NCI-H187 treated with DMSO at 0.1 percent for 48 hours (cell line): ENCODE data around the gene PSEN2.

ENCODE experiments used
- DNase-seq: peaks from one replicate; lab custom pipeline; 2025; lab: John Stamatoyannopoulos, UW

PSEN2 gene

GRCh38 chr1:226886122-226886901 lies 15.9 kb downstream of the PSEN2 start:
- DNase-seq = no peak

DNA sequence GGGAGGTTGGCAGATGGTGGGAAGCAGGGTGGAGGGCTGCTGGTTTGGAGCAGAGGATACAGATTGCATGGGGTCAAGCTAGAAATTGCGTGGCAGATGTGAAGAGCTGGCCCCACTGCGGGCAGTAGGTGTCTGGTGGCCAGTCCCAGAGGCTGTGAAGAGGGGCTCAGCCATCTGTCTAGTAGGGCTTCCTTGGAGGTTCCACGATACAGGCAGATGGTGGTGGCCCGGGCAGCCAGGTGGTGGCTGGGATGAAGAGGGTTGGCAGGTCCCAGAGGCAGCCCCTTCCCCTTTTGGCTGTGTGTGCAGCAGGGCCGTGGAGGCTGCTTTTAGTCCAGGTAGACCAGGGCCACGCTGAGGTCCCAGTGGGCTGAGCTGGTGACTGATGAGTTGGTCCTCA lies 16.6 kb downstream of the PSEN2 start:
- no peak for DNase-seq

- DNase-seq = no peak
Observed at GRCh38 chr1:226888021-226888420, 17.6 kb downstream of the PSEN2 start.

DNA sequence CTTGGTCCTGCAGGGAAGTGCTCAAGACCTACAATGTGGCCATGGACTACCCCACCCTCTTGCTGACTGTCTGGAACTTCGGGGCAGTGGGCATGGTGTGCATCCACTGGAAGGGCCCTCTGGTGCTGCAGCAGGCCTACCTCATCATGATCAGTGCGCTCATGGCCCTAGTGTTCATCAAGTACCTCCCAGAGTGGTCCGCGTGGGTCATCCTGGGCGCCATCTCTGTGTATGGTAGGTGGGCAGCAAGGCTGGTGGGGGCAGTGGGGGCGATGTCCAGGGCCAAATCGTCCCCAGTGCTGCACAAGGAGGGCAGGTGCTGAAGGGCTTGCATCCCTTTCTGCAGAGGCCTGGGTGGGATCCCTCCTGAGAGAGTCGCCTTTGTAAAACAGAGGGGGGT lies 18.4 kb downstream of the PSEN2 start:
- no peak for DNase-seq

GRCh38 chr1:226889616-226890330 lies 19.4 kb downstream of the PSEN2 start:
- DNase-seq = no peak

DNA sequence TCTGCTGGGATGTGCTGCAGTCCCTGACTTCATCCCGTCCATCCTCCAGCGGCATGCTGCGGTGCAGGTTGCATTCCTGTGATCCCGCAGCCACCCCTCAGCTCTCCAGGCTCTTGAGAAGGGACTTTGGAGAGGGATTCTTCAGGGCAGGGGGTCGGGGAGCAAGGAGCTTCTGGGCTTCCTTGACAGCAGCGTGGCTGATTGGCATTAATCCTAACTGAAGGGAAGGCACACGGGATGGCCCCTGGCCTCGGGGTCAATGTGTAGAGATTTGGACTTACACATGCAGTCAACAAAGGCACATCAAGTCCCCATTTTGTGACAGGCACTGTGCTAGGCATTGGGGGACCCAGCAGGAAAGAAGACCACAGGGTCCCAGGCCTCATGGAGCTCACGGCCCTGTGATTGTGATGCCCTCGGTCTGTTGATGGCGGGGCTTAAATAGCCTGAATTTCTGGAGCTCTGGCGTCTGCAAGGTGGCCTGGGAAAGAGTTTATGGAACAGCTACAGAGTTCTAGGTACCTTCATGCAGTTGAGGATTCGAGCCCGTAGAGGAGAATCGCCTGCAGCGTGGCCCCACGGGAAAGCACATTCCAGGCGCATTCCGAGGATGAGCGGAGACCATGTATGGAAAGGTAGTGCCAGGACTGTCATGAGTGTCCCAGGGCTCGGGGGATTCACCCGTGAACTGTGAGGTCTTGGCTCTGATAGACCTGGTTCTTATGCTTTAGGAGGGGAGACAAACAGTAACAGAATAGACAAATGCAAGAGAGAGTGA lies 20.1 kb downstream of the PSEN2 start:
- DNase-seq = no peak

DNA sequence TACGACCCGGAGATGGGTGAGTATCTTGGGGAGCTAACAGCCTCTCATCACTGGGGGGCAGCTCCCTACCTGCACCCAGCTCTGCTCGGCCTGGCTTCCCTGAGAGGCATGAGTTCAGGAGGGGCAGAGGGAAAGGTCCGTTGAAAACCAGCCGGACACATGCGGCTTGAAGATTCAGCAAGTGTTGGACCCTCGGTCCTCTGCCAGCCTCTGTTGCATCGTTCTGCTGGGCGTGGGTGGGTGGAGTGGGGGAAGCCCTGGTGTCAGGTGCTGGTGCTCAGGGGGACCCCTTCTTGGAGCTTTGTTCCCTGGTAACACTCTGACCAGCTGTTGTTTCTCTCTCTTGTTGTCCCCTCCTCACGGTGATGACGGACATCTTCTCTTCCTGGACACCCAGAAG lies 20.9 kb downstream of the PSEN2 start:
- no peak for DNase-seq

DNA sequence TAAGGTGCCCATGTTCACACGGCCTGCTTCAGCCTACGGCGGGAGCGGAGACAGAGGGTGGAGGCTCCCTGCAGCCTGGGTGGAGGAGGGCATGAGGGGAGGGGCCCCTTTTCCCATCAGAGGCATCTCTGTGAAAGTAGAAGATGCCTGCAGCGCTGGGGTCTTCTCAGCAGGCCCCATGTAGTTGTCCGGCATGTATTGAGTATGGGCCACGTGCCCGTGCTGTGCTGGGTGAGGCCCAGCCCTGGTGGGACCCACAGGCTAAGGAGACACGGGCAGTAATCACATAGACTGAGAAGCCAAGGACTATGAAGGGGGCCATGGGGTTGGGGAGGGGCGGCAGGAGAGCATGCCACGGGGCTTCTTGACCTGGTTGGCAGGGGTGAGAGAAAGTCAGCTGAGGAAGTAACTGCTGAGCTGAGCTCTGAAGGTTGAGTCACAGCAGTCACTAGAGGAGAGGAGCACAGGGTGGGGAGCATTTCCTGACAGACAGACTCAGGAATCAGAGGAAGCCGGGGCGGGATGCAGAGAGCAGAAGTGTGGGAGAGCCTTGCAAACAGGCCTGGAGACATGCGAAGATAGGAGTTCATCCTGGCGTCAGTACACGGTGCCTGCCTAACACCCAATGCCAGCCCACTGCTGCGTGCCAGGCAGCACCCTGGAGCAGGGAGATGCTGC lies 21.6 kb downstream of the PSEN2 start:
- no peak for DNase-seq

DNA sequence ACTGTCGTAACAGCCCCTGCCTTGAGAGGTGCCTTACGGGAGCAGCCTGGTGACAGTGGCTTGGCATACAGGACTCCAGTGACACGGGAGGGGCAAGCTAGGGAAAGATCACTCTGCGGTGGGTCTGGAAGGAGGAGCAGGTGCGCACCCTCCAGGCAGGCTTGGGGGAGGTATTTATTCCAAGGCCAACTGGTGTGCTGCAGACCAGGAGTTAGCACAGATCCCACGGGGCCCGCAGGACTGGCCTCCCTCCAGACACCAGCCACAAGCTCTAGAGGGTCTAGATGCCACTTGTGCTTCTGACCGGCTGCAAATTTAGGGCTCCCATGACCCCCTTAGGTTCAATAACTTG lies 22.1 kb downstream of the PSEN2 start:
- no peak for DNase-seq

DNA sequence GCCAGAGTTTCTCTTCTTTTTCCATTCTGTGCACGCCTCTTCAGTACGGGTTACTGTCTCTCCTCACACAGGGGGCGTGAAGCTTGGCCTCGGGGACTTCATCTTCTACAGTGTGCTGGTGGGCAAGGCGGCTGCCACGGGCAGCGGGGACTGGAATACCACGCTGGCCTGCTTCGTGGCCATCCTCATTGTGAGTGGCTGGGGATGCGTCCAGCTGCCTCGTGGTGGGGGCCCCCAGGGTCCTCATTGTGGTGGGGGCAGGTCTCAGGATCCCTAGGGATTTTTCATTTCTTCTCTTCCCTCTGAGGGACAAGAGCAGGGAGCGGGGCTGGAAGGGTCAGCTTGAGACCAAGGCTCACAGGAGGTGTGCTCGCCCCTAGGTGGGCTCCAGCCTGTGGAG lies 23.5 kb downstream of the PSEN2 start:
- DNase-seq = no peak

- DNase-seq = no peak
Observed at GRCh38 chr1:226894826-226895225, 24.4 kb downstream of the PSEN2 start.

DNA sequence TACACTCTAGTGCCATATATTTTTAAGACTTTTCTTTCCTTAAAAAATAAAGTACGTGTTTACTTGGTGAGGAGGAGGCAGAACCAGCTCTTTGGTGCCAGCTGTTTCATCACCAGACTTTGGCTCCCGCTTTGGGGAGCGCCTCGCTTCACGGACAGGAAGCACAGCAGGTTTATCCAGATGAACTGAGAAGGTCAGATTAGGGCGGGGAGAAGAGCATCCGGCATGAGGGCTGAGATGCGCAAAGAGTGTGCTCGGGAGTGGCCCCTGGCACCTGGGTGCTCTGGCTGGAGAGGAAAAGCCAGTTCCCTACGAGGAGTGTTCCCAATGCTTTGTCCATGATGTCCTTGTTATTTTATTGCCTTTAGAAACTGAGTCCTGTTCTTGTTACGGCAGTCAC lies 25.2 kb downstream of the PSEN2 start:
- DNase-seq = no peak

GRCh38 chr1:226898246-226898645 lies 27.8 kb downstream of the PSEN2 start:
- no peak for DNase-seq

GRCh38 chr1:226901421-226901820 lies 31.0 kb downstream of the PSEN2 start:
- DNase-seq = no peak

DNA sequence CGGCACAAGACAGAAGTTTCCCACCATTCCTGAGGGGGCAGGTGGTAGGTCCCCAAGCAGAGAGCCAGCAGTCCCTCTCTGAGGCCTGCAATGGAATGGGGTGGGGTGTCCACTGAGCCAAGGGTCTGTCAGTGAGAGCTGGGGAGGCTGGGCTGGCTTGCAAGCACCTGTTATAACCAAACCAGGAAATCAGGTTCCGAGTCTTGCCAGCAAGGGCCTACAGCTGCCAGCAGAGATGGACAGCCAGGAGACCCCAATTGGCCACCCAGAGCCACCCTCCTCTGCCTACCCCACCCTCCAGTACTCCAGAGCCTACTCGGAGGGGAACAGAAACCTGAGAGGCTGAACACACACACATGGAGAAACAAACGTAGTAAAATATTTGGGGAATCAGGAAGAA lies 32.2 kb downstream of the PSEN2 start:
- DNase-seq = no peak

DNA sequence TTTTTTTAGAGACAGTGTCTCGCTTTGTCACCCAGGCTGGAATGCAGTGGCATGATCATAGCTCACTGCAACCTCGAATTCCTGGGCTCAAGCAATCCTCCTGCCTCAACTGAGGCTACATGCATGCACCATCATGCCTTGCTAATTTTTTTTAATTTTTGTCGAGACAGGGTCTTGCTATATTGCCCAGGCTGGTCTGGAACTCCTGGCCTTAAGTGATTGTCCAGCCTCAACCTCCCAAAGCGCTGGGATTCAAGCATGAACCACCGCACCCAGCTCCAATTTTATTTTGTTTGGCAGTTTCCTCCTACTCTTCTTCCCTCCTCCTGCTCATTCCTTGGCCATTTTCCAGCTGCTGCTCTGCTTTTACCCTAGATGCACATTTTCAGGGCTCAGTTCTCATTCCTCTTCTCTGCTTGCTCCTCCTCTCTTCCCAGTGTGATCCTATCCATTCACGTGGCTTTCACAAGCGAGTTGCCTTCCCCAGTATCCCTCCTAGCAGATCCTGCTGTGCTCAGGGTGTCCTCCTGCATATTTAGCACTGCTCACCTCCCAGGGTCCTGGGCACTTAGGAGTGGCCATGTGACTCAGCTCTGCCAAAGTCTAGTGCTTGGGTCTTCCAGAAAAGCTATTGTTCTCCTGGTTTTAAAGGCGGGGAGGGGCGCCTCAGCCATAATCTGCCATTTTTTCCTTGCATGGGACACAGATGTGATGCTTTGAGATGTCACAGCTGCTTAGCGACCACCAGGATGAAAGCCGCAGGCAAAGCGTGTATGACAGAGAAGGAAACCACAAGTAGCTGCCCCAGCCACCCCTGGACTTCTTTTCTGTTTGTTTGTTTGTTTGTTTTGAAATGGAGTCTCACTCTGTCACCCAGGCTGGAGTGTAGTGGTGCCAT lies 33.7 kb downstream of the PSEN2 start:
- no peak for DNase-seq

GRCh38 chr1:226904772-226905171 lies 34.4 kb downstream of the PSEN2 start:
- no peak for DNase-seq

DNA sequence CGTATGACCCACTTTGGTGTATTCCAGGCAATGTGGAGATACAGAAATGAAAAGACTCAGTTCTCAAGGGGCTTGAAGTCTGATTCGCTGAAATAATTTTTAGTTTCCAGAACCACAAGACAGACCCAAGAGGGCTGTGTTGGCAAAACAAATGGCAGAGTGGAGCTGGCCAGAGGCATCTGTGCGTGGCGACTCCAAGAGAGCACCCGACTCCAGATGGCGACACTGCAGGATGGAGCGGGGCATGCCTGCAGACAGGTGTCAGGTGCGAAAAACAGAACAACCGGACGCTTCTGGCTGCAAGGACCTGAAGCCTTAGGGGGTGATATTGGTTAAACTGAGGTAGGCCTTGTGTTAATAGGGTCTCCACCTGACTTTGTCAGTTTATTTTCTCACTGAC lies 38.0 kb downstream of the PSEN2 start:
- DNase-seq = no peak

- no peak for DNase-seq
Observed at GRCh38 chr1:226908913-226909312, 38.5 kb downstream of the PSEN2 start.

DNA sequence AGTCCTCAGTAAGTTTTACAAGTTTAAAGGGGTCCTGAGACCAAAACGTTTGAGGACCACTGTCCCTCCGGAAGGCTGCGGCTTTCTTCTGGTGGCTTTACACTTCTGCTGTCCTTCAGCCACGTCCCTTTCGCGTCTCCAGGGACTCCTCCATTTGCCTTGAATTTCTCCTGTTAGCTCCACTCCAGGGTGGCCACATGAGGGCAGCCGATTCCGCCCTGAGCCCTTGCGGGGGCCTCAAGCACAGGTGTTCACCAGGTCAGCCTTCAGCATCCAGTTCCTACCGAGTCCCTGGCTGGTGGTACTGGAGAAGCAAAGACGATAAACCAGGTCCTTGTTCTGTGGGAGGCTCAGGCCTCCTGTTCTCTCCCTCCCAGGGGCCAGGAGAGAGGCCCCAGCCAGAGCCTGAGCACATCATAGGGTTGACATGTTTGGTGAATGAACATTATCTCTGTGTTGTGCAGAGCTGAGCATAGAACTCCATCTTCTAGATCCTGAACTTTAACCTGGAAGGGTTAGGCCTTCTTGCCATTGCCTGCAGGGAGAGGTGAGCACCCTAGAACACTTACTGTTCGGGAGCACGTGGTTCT lies 42.3 kb downstream of the PSEN2 start:
- DNase-seq = no peak

GRCh38 chr1:226915672-226915995 lies 45.2 kb downstream of the PSEN2 start:
- DNase-seq = no peak
